Tibial nerve (tissue), 4 donors: Measurements from ENCODE around the gene ANKRD31. TPM values are rescaled to one million over a fixed set of nuclear protein-coding genes. Genes with fewer than 3 reads are reported as not detected.

Source experiments
- DNase-seq, 2 donors: peaks; one replicate each; pipeline ENCODE4 v3.0.0-alpha.2; 2019; ENCODE audit warnings: low spot score in 2 of 2
- H3K27ac ChIP-seq, 4 donors: fragments of 200-600 bp; sonication (generic) in 3 of 4; one replicate each; pipeline ENCODE4 v1.5.1; 2017 to 2019; ENCODE audit warnings: mild to moderate bottlenecking in 1 of 4
- H3K27me3 ChIP-seq, 2 donors: fragments of 200-600 bp; sonication (generic) in 1 of 2; one replicate each; pipeline versions ENCODE4 v1.5.1 to v1.6.0; 2017 to 2019
- H3K36me3 ChIP-seq, 3 donors: fragments of 200-600 bp; sonication (generic); one replicate each; pipeline ENCODE4 v1.5.1; 2018 to 2019
- H3K4me1 ChIP-seq, 4 donors: fragments of 200-600 bp; sonication (generic) in 3 of 4; one replicate each; pipeline ENCODE4 v1.5.1; 2017 to 2019
- H3K4me3 ChIP-seq, 4 donors: fragments of 200-600 bp; sonication (generic) in 3 of 4; one replicate each; pipeline ENCODE4 v1.5.1; 2017 to 2019; ENCODE audit warnings: mild to moderate bottlenecking in 1 of 4, moderate library complexity in 1 of 4
- H3K9me3 ChIP-seq, 4 donors: fragments of 200-600 bp; sonication (generic) in 3 of 4; one replicate each; pipeline ENCODE4 v1.5.1; 2017 to 2019
- EP300 ChIP-seq, 2 donors: sonication (generic); formaldehyde crosslinking; IDR thresholded peaks; one replicate each; pipeline ENCODE4 v1.6.1; 2017; ENCODE audit warnings: antibody characterized with exemption in 2 of 2, mild to moderate bottlenecking in 1 of 2
- POLR2A ChIP-seq, 2 donors: fragments of 450-650 bp; IDR thresholded peaks; one replicate each; pipeline ENCODE4 v1.6.1; 2017; ENCODE audit warnings: antibody characterized with exemption in 2 of 2, mild to moderate bottlenecking in 2 of 2, moderate library complexity in 2 of 2
- WGBS, 2 donors: methylation state at CpG; one replicate each; pipeline ENCODE4 v1.1.5; 2018; 5-methylcytosine and 5-hydroxymethylcytosine counted together
- total RNA-seq, 4 donors: library from RNA; depleted of rRNA; stranded (reverse); fragments of >200 nt; gene quantifications; one replicate each; pipeline ENCODE4 v1.1.0, GENCODE V29; 2016
- TF ChIP-seq, protein P1 (sequence below), 5 experiments: fragments of 200-600 bp in 3 of 5; fragments of 450-650 bp in 2 of 5; sonication (generic) in 3 of 5; IDR thresholded peaks; one replicate each; pipeline ENCODE4 v1.5.1; 2016 to 2019; ENCODE audit warnings: antibody characterized with exemption in 5 of 5, mild to moderate bottlenecking in 3 of 5, moderate library complexity in 2 of 5

Gene ANKRD31
- total RNA-seq, 4 donors from 2014 or later: 0.21 to 1.5 (median 0.35) TPM

GRCh38 chr5:75202935-75203334 lies 33.7 kb downstream of the ANKRD31 start:
- H3K9me3 ChIP-seq: no peaks in the 10 kb centered on the region
- 78 to 85% methylated on average over 1 of the region's 1 CpG for WGBS, 2 donors
- H3K4me3 ChIP-seq: no peak overlapping the region
- DNase-seq: no peak
- H3K4me1 ChIP-seq: no peaks in the 10 kb centered on the region
- H3K36me3 ChIP-seq: no peaks in the 10 kb centered on the region
- H3K27me3 ChIP-seq: no peaks in the 10 kb centered on the region
- H3K27ac ChIP-seq: no peak overlapping the region
- TF ChIP-seq POLR2A (IDR thresholded peaks at IDR 0.05): no peak
- TF ChIP-seq EP300 (IDR thresholded peaks at IDR 0.05): no peak
- TF ChIP-seq, protein P1, sequence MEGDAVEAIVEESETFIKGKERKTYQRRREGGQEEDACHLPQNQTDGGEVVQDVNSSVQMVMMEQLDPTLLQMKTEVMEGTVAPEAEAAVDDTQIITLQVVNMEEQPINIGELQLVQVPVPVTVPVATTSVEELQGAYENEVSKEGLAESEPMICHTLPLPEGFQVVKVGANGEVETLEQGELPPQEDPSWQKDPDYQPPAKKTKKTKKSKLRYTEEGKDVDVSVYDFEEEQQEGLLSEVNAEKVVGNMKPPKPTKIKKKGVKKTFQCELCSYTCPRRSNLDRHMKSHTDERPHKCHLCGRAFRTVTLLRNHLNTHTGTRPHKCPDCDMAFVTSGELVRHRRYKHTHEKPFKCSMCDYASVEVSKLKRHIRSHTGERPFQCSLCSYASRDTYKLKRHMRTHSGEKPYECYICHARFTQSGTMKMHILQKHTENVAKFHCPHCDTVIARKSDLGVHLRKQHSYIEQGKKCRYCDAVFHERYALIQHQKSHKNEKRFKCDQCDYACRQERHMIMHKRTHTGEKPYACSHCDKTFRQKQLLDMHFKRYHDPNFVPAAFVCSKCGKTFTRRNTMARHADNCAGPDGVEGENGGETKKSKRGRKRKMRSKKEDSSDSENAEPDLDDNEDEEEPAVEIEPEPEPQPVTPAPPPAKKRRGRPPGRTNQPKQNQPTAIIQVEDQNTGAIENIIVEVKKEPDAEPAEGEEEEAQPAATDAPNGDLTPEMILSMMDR (IDR thresholded peaks at IDR 0.05): no peak

DNA sequence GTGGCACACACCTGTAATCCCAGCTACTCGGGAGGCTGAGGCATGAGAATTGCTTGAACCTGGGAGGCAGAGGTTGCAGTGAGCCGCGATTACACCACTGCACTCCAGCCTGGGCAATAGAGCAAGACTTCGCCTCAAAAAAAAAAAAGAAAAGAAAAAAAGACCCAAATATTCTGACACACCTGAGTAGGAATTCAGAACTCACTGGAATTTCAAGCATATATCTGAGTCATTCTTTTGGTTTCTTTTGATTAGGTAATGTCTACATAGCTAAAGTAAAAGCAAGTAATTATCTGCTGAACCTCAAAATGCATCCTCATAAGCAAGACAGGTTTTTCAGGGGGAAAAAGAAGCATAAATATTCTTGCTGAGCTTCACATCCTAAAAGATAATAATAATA lies 35.9 kb downstream of the ANKRD31 start:
- Histone ChIP-seq H3K4me1 (no peaks in the 10 kb centered on the region), H3K27ac (no peak overlapping the region), H3K36me3 (no peaks in the 10 kb centered on the region), H3K4me3 (no peak overlapping the region), H3K9me3 (no peaks in the 10 kb centered on the region), H3K27me3 (no peaks in the 10 kb centered on the region)
- no peak for DNase-seq
- no peak for TF ChIP-seq POLR2A (IDR thresholded peaks at IDR 0.05)
- TF ChIP-seq, protein P1 (IDR thresholded peaks at IDR 0.05): no peak
- no peak for TF ChIP-seq EP300 (IDR thresholded peaks at IDR 0.05)
- WGBS, 2 donors: 95 to 100% methylated on average over 4 of the region's 4 CpGs

GRCh38 chr5:75199946-75200345 lies 36.7 kb downstream of the ANKRD31 start:
- Histone ChIP-seq H3K4me1 (no peaks in the 10 kb centered on the region), H3K4me3 (no peak overlapping the region), H3K9me3 (no peaks in the 10 kb centered on the region), H3K27me3 (no peaks in the 10 kb centered on the region), H3K36me3 (no peaks in the 10 kb centered on the region), H3K27ac (no peak overlapping the region)
- 95 to 100% methylated on average over 1 of the region's 1 CpG for WGBS, 2 donors
- TF ChIP-seq EP300 (IDR thresholded peaks at IDR 0.05) (no peak), POLR2A (IDR thresholded peaks at IDR 0.05) (no peak)
- TF ChIP-seq, protein P1 (IDR thresholded peaks at IDR 0.05): no peak
- no peak for DNase-seq

- H3K36me3 ChIP-seq: no peaks in the 10 kb centered on the region
- 85 to 94% methylated on average over 2 of the region's 2 CpGs for WGBS, 2 donors
- H3K4me1 ChIP-seq: no peaks in the 10 kb centered on the region
- TF ChIP-seq, protein P1 (IDR thresholded peaks at IDR 0.05): no peak
- TF ChIP-seq POLR2A (IDR thresholded peaks at IDR 0.05): no peak
- no peak for TF ChIP-seq EP300 (IDR thresholded peaks at IDR 0.05)
- no peak overlapping the region for H3K27ac ChIP-seq
- no peak for DNase-seq
- no peak overlapping the region for H3K4me3 ChIP-seq
- H3K9me3 ChIP-seq: no peaks in the 10 kb centered on the region
- no peaks in the 10 kb centered on the region for H3K27me3 ChIP-seq
Measured at GRCh38 chr5:75199071-75199470, 37.6 kb downstream of the ANKRD31 start.

DNA sequence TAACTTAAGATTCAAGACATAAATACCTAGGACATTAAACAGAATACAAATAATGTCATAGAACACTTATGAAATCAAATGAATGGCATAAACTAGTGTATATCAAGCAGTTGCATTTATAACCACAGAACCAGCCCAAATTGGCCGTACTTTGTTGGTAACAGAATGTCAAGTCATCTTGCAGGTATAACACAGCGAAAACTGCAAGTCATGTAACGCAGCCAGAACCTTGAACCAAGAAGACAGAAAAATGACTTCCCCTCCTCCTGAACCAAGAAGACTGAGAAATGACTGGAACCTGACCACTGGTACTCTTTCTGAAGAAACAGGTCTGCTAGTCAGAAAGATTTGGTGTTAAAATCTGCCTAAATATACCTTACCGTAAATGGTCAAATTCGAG lies 38.9 kb downstream of the ANKRD31 start:
- 90 to 94% methylated on average over 5 of the region's 5 CpGs for WGBS, 2 donors

More for the DNA sequence above, 38.9 kb downstream of the ANKRD31 start:
- H3K4me1 ChIP-seq: no peaks in the 10 kb centered on the region
- H3K36me3 ChIP-seq: no peaks in the 10 kb centered on the region
- no peaks in the 10 kb centered on the region for H3K9me3 ChIP-seq
- DNase-seq: no peak
- H3K27me3 ChIP-seq: no peaks in the 10 kb centered on the region
- no peak overlapping the region for H3K4me3 ChIP-seq
- no peak overlapping the region for H3K27ac ChIP-seq
- TF ChIP-seq, protein P1 (IDR thresholded peaks at IDR 0.05): no peak
- TF ChIP-seq EP300 (IDR thresholded peaks at IDR 0.05) (no peak), POLR2A (IDR thresholded peaks at IDR 0.05) (no peak)
